ENCODE results near the gene C12orf42. TPM values are rescaled to one million over a fixed set of nuclear protein-coding genes. Genes with fewer than 3 reads are reported as not detected.

C12orf42 gene
- not detected in 2 replicates for total RNA-seq (2014; rRNA removed; shearing (Covaris generic))

- H3K36me3 ChIP-seq (replicated peaks; ENCODE audit: control insufficient read depth, insufficient read depth, low read length), result no peaks in the 10 kb centered on the region
- peak; percentile 88 for DNase-seq
- peak within 1 kb of the TSS; percentile 54 for H3K4me3 ChIP-seq (ENCODE audit: insufficient read depth, low read depth, low read length)
- H3K27me3 ChIP-seq (ENCODE audit: control insufficient read depth, insufficient read depth, low read length), result peaks cover 5% of the 10 kb centered on the region; the same call in 1 of the 2 replicates
These were observed at the start of gene C12orf42 for GRCh38 chr12:103495469-103496456. Gene C12orf42 (minus strand): TSS chr12:103495968. CDS start chr12:103478426, 17,542 bp downstream.

GRCh38 chr12:103542078-103542477 lies 46.3 kb upstream of the C12orf42 start:
- H3K36me3 ChIP-seq (replicated peaks; ENCODE audit: control insufficient read depth, insufficient read depth, low read length), result no peaks in the 10 kb centered on the region
- DNase-seq, result no peak
- no peak overlapping the region for H3K4me3 ChIP-seq (ENCODE audit: insufficient read depth, low read depth, low read length)
- H3K27me3 ChIP-seq (ENCODE audit: control insufficient read depth, insufficient read depth, low read length), result no peaks in the 10 kb centered on the region

- Histone ChIP-seq H3K27me3 (ENCODE audit: control insufficient read depth, insufficient read depth, low read length) (no peaks in the 10 kb centered on the region), H3K4me3 (ENCODE audit: insufficient read depth, low read depth, low read length) (no peak overlapping the region), H3K36me3 (replicated peaks; ENCODE audit: control insufficient read depth, insufficient read depth, low read length) (no peaks in the 10 kb centered on the region)
- DNase-seq, result no peak
These were observed 44.6 kb upstream of the C12orf42 start for GRCh38 chr12:103540319-103540718.

GRCh38 chr12:103538397-103538796 lies 42.6 kb upstream of the C12orf42 start:
- no peaks in the 10 kb centered on the region for H3K27me3 ChIP-seq (ENCODE audit: control insufficient read depth, insufficient read depth, low read length)

GRCh38 chr12:103530307-103531066 lies 34.7 kb upstream of the C12orf42 start:
- DNase-seq, result no peak
- no peaks in the 10 kb centered on the region for H3K36me3 ChIP-seq (replicated peaks; ENCODE audit: control insufficient read depth, insufficient read depth, low read length)
- H3K27me3 ChIP-seq (ENCODE audit: control insufficient read depth, insufficient read depth, low read length), result no peaks in the 10 kb centered on the region
- no peak overlapping the region for H3K4me3 ChIP-seq (ENCODE audit: insufficient read depth, low read depth, low read length)

More at GRCh38 chr12:103538397-103538796, 42.6 kb upstream of the C12orf42 start:
- Histone ChIP-seq H3K36me3 (replicated peaks; ENCODE audit: control insufficient read depth, insufficient read depth, low read length) (no peaks in the 10 kb centered on the region), H3K4me3 (ENCODE audit: insufficient read depth, low read depth, low read length) (no peak overlapping the region)
- no peak for DNase-seq

GRCh38 chr12:103529306-103529705 lies 33.5 kb upstream of the C12orf42 start:
- DNase-seq, result no peak
- Histone ChIP-seq H3K36me3 (replicated peaks; ENCODE audit: control insufficient read depth, insufficient read depth, low read length) (no peaks in the 10 kb centered on the region), H3K27me3 (ENCODE audit: control insufficient read depth, insufficient read depth, low read length) (no peaks in the 10 kb centered on the region)

GRCh38 chr12:103524238-103524875 lies 28.6 kb upstream of the C12orf42 start:
- DNase-seq, result no peak
- no peak overlapping the region for H3K4me3 ChIP-seq (ENCODE audit: insufficient read depth, low read depth, low read length)
- H3K27me3 ChIP-seq (ENCODE audit: control insufficient read depth, insufficient read depth, low read length), result no peaks in the 10 kb centered on the region
- no peaks in the 10 kb centered on the region for H3K36me3 ChIP-seq (replicated peaks; ENCODE audit: control insufficient read depth, insufficient read depth, low read length)

More at GRCh38 chr12:103529306-103529705, 33.5 kb upstream of the C12orf42 start:
- H3K4me3 ChIP-seq (ENCODE audit: insufficient read depth, low read depth, low read length), result no peak overlapping the region

- Histone ChIP-seq H3K36me3 (replicated peaks; ENCODE audit: control insufficient read depth, insufficient read depth, low read length) (no peaks in the 10 kb centered on the region), H3K4me3 (ENCODE audit: insufficient read depth, low read depth, low read length) (no peak overlapping the region), H3K27me3 (ENCODE audit: control insufficient read depth, insufficient read depth, low read length) (no peaks in the 10 kb centered on the region)
- DNase-seq, result no peak
These were observed 28.0 kb upstream of the C12orf42 start for GRCh38 chr12:103523771-103524170.

GRCh38 chr12:103520686-103521215 lies 25.0 kb upstream of the C12orf42 start:
- H3K27me3 ChIP-seq (ENCODE audit: control insufficient read depth, insufficient read depth, low read length), result no peaks in the 10 kb centered on the region
- no peaks in the 10 kb centered on the region for H3K36me3 ChIP-seq (replicated peaks; ENCODE audit: control insufficient read depth, insufficient read depth, low read length)
- no peak overlapping the region for H3K4me3 ChIP-seq (ENCODE audit: insufficient read depth, low read depth, low read length)
- no peak for DNase-seq

- Histone ChIP-seq H3K4me3 (ENCODE audit: insufficient read depth, low read depth, low read length) (no peak overlapping the region), H3K27me3 (ENCODE audit: control insufficient read depth, insufficient read depth, low read length) (no peaks in the 10 kb centered on the region), H3K36me3 (replicated peaks; ENCODE audit: control insufficient read depth, insufficient read depth, low read length) (no peaks in the 10 kb centered on the region)
- DNase-seq, result no peak
These were observed 23.9 kb upstream of the C12orf42 start for GRCh38 chr12:103519632-103520031.

GRCh38 chr12:103518899-103519298 lies 23.1 kb upstream of the C12orf42 start:
- no peak for DNase-seq
- Histone ChIP-seq H3K36me3 (replicated peaks; ENCODE audit: control insufficient read depth, insufficient read depth, low read length) (no peaks in the 10 kb centered on the region), H3K27me3 (ENCODE audit: control insufficient read depth, insufficient read depth, low read length) (no peaks in the 10 kb centered on the region), H3K4me3 (ENCODE audit: insufficient read depth, low read depth, low read length) (no peak overlapping the region)

- no peak for DNase-seq
- H3K36me3 ChIP-seq (replicated peaks; ENCODE audit: control insufficient read depth, insufficient read depth, low read length), result no peaks in the 10 kb centered on the region
- no peaks in the 10 kb centered on the region for H3K27me3 ChIP-seq (ENCODE audit: control insufficient read depth, insufficient read depth, low read length)
- no peak overlapping the region for H3K4me3 ChIP-seq (ENCODE audit: insufficient read depth, low read depth, low read length)
These were observed 21.4 kb upstream of the C12orf42 start for GRCh38 chr12:103517161-103517560.

- Histone ChIP-seq H3K27me3 (ENCODE audit: control insufficient read depth, insufficient read depth, low read length) (no peaks in the 10 kb centered on the region), H3K36me3 (replicated peaks; ENCODE audit: control insufficient read depth, insufficient read depth, low read length) (no peaks in the 10 kb centered on the region), H3K4me3 (ENCODE audit: insufficient read depth, low read depth, low read length) (no peak overlapping the region)
- DNase-seq, result no peak
These were observed 19.6 kb upstream of the C12orf42 start for GRCh38 chr12:103515341-103515740.

- H3K27me3 ChIP-seq (ENCODE audit: control insufficient read depth, insufficient read depth, low read length), result no peaks in the 10 kb centered on the region
- H3K36me3 ChIP-seq (replicated peaks; ENCODE audit: control insufficient read depth, insufficient read depth, low read length), result no peaks in the 10 kb centered on the region
- DNase-seq, result no peak
- no peak overlapping the region for H3K4me3 ChIP-seq (ENCODE audit: insufficient read depth, low read depth, low read length)
These were observed 18.1 kb upstream of the C12orf42 start for GRCh38 chr12:103513875-103514274.
